ENCODE measurements around the gene CALM1. TPM values are rescaled to one million over a fixed set of nuclear protein-coding genes. Genes with fewer than 3 reads are reported as not detected.

The CALM1 gene
- total RNA-seq, 2 donors from 2014 or later: 391 to 489 TPM

DNA sequence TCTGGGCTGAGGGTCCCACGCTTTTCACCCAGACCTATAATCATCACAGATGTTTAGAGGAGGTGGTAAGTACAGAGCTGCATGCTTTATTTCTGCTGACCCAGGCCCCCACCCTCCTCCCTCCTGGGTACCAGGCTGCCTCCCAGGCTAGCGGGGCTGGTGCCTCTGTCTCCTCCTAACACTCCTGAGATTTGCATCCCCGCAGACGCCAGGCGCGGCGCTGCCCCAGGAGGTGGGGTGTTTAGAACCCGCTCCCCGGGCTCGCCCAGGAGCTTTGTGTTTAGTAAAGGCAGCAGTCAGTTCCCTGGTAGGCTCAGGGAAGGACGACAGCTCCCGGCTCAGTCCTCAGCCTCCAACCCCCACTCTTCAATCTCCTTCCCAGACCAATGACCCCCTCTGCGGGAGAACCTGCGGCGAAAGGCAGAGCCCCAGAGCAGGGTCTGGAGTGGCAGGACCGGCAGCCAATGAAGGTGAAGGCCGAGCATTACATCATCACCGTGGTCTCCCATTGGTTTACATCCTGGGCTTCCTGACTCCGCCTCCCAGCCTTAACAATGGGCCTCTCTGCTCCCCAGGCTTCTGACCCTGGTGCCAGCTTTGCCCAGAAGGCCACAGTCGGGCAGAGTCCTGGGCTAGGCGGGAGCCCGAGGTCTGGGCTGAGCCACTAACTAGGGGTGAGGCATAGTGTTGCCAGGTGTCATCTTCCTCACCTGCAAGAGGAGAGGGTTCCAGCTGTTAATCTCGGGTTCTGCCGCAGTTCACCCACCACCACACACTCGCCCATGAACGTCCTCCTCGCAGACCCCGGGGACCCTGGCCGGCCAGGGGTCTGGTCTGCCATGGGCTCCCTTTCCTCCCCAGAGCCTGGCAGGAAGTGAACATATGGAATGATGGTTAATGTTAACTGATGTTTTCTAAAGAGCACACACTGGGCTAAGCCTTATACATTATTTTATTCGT, 57.5 kb downstream of the CALM1 start:
- Mint-ChIP-seq H3K9me3 (no peaks in the 10 kb centered on the region), H3K27me3 (ENCODE audit: low read depth) (no peaks in the 10 kb centered on the region), H3K4me3 (no peak overlapping the region), H3K4me1 (ENCODE audit: low read depth) (no peaks in the 10 kb centered on the region), H3K36me3 (ENCODE audit: insufficient read depth in 2 of 2) (no peaks in the 10 kb centered on the region), H3K27ac (no peak overlapping the region)
- ATAC-seq (replicated peaks in 1 of 2) (no peak), DNase-seq (no peak)

DNA sequence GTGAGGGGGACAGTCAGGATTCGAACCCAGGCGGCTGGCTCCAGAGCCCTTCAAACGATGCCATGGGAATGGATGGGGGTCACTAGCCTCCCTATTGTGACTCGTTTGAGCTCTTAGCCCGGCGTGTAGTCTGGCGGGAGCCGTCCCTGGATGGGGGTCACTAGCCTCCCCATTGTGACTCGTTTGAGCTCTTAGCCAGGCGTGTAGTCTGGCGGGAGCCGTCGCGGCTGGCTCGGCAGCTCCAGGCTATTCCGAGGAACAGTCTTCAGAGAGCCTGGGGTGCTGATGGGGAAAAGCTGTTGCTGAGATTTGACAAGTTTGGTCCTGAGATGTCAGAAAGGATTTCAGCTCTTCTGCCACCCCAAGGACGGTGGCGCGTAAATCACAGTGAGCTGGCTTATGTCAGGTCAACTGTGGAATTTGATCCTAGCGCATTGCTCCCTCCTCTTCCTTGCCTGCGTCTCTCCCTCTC, 58.3 kb downstream of the CALM1 start:
- no peaks in the 10 kb centered on the region for H3K9me3 Mint-ChIP-seq
- no peaks in the 10 kb centered on the region for H3K27me3 Mint-ChIP-seq (ENCODE audit: low read depth)
- no peak overlapping the region for H3K4me3 Mint-ChIP-seq
- DNase-seq: no peak
- no peak overlapping the region for H3K27ac Mint-ChIP-seq
- no peaks in the 10 kb centered on the region for H3K4me1 Mint-ChIP-seq (ENCODE audit: low read depth)
- H3K36me3 Mint-ChIP-seq (ENCODE audit: insufficient read depth in 2 of 2): no peaks in the 10 kb centered on the region
- ATAC-seq (replicated peaks in 1 of 2): no peak

- H3K27me3 Mint-ChIP-seq (ENCODE audit: low read depth): no peaks in the 10 kb centered on the region
- H3K27ac Mint-ChIP-seq: no peak overlapping the region
- ATAC-seq (replicated peaks in 1 of 2): no peak
- no peaks in the 10 kb centered on the region for H3K9me3 Mint-ChIP-seq
- H3K4me1 Mint-ChIP-seq (ENCODE audit: low read depth): no peaks in the 10 kb centered on the region
- no peaks in the 10 kb centered on the region for H3K36me3 Mint-ChIP-seq (ENCODE audit: insufficient read depth in 2 of 2)
- no peak overlapping the region for H3K4me3 Mint-ChIP-seq
- DNase-seq: no peak
Measured at GRCh38 chr14:90456551-90456950, 59.7 kb downstream of the CALM1 start.

- H3K27me3 Mint-ChIP-seq (ENCODE audit: low read depth): no peaks in the 10 kb centered on the region
- H3K36me3 Mint-ChIP-seq (ENCODE audit: insufficient read depth in 2 of 2): no peaks in the 10 kb centered on the region
- DNase-seq (no peak), ATAC-seq (replicated peaks in 1 of 2) (no peak)
- no peaks in the 10 kb centered on the region for H3K4me1 Mint-ChIP-seq (ENCODE audit: low read depth)
- no peak overlapping the region for H3K4me3 Mint-ChIP-seq
- H3K9me3 Mint-ChIP-seq: no peaks in the 10 kb centered on the region
- no peak overlapping the region for H3K27ac Mint-ChIP-seq
Measured at GRCh38 chr14:90457186-90457585, 60.4 kb downstream of the CALM1 start.

Other genes with a start within 250 kb of the CALM1 start
- 100 to 1,000 TPM; 105 to 112 TPM for gene PSMC1, start 140.5 kb upstream of the CALM1 start, total RNA-seq
- 10 to 100 TPM; 26.4 to 28.9 TPM for gene NRDE2, start 65.1 kb upstream of the CALM1 start, total RNA-seq

Measured in activated T-cell treated with anti-CD3 and anti-CD28 coated beads, Interleukin-2, amount 50 U/mL, for 72 hours (primary cell).